Spleen (tissue), 11 donors: ENCODE data around the gene TRIM71. TPM values are rescaled to one million over a fixed set of nuclear protein-coding genes. Genes with fewer than 3 reads are reported as not detected.
"Not testable (repeated sequence)": the region's sequence is repeated elsewhere in the genome, so short reads cannot be mapped to it uniquely, and the experiment has no call there.

Experiments
- DNase-seq: peaks from one replicate; pipeline ENCODE4 v3.0.0-alpha.2; 2020
- H3K27ac ChIP-seq, 8 donors: fragments of 200-600 bp; sonication (generic) in 7 of 8; 1 replicate in 4 of 8; 2 replicates in 4 of 8; pipeline versions ENCODE4 v1.5.0 to v1.8.0; 2016 to 2021; ENCODE audit warnings: inconsistent platforms in 4 of 8, mild to moderate bottlenecking in 4 of 8, moderate library complexity in 1 of 8
- H3K27me3 ChIP-seq, 7 donors: fragments of 200-600 bp; sonication (generic) in 6 of 7; replicated peaks in 1 of 7; 1 replicate in 4 of 7; 2 replicates in 3 of 7; pipeline versions ENCODE4 v1.5.0 to v1.8.0; 2016 to 2021; ENCODE audit warnings: inconsistent platforms in 3 of 7, mild to moderate bottlenecking in 1 of 7
- H3K36me3 ChIP-seq, 6 donors: fragments of 200-600 bp; sonication (generic) in 5 of 6; 1 replicate in 4 of 6; 2 replicates in 2 of 6; pipeline versions ENCODE4 v1.5.0 to v1.8.0; 2016 to 2021; ENCODE audit warnings: inconsistent platforms in 2 of 6
- H3K4me1 ChIP-seq, 6 donors: fragments of 200-600 bp; sonication (generic) in 5 of 6; 1 replicate in 3 of 6; 2 replicates in 3 of 6; pipeline versions ENCODE4 v1.5.0 to v1.8.0; 2016 to 2021; ENCODE audit warnings: inconsistent platforms in 3 of 6
- H3K4me3 ChIP-seq, 8 donors: fragments of 200-600 bp; sonication (generic) in 7 of 8; 1 replicate in 4 of 8; 2 replicates in 4 of 8; pipeline versions ENCODE4 v1.5.0 to v1.8.0; 2016 to 2021; ENCODE audit warnings: inconsistent platforms in 4 of 8, mild to moderate bottlenecking in 4 of 8, moderate library complexity in 2 of 8
- H3K9me3 ChIP-seq, 8 donors: fragments of 200-600 bp; sonication (generic) in 7 of 8; 1 replicate in 4 of 8; 2 replicates in 4 of 8; pipeline versions ENCODE4 v1.5.0 to v1.8.0; 2016 to 2021; ENCODE audit warnings: inconsistent platforms in 4 of 8
- CTCF ChIP-seq, 11 experiments: fragments of 200-600 bp in 7 of 11; fragments of 450-650 bp in 4 of 11; sonication (generic) in 4 of 11; IDR thresholded peaks in 8 of 11; conservative IDR thresholded peaks in 3 of 11; 1 replicate in 7 of 11; 2 replicates in 4 of 11; pipeline versions ENCODE4 v1.4.0 to v1.8.0; 2016 to 2021; ENCODE audit warnings: antibody characterized with exemption in 11 of 11, inconsistent platforms in 4 of 11, mild to moderate bottlenecking in 1 of 11
- POLR2A ChIP-seq, 3 donors: fragments of 450-650 bp; IDR thresholded peaks; one replicate each; pipeline ENCODE4 v1.5.1; 2017; ENCODE audit warnings: antibody characterized with exemption in 3 of 3, mild to moderate bottlenecking in 1 of 3
- POLR2AphosphoS5 ChIP-seq, 3 donors: sonication (generic); formaldehyde crosslinking; IDR thresholded peaks; one replicate each; pipeline ENCODE4 v1.5.1; 2017; ENCODE audit warnings: antibody characterized with exemption in 3 of 3
- WGBS, 5 donors: extraction: QIAGEN DNeasy Blood & Tissue Kit in 3 of 5; methylation state at CpG; one replicate each; pipeline versions ENCODE4 v1.1.5 to v1.1.7; 2013 to 2018; 5-methylcytosine and 5-hydroxymethylcytosine counted together
- intact Hi-C: fragments of 100-400 bp; cut with DNase I; formaldehyde crosslinking; loops from one replicate; pipeline ENCODE4 v1.15.0; 2023; ENCODE audit warnings: low total_unique reads
- polyA plus RNA-seq, 3 donors: library from polyadenylated mRNA; stranded (reverse); fragments of 200-250 nt; gene quantifications; one replicate each; pipeline ENCODE4 v1.2.1, GENCODE V29; 2013
- total RNA-seq, 7 donors: library from RNA; depleted of rRNA in 3 of 7; stranded (reverse); fragments of >200 nt in 3 of 7; fragmentation: NEBNext Ultra II Directional in 4 of 7; extraction: Animal tissue kit (Norgen Biotek cat#: 25700) in 4 of 7; gene quantifications; one replicate each; pipeline versions ENCODE4 v1.1.0 to v1.2.1, GENCODE V29; 2016 to 2021
- donor health status: healthy with polysubstance abuse.
- donor health status: DM: no; HTN: no; CAD: no; lungs with moderate emphysema.
- donor health status: DM: no; HTN: no; CAD: no.
- donor health status: Bipolar disorder and iron deficiency.
- donor health status: healthy.
- donor health status: DM: no; HTN: no; CAD: no.
- donor health status: DM: yes; HTN: yes; CAD: no.

TRIM71 gene
- total and polyA plus RNA-seq, 10 donors = under 0.01 to 0.09 (median 0.03) TPM; not detected in 5

GRCh38 chr3:32897981-32898623, 80.3 kb downstream of the TRIM71 start:
- Histone ChIP-seq H3K4me3 (no peak overlapping the region), H3K27ac (no peak overlapping the region), H3K9me3 (no peaks in the 10 kb centered on the region), H3K4me1 (peaks cover 0 to 9% (median 2%) of the 10 kb centered on the region in 6 donors), H3K36me3 (no peaks in the 10 kb centered on the region), H3K27me3 (peaks cover 0 to 23% (median 0%) of the 10 kb centered on the region in 7 donors)
- no peak for TF ChIP-seq CTCF (IDR thresholded peaks at IDR 0.05 in 8 of 11, conservative IDR thresholded peaks at IDR 0.05 in 3 of 11)
- TF ChIP-seq POLR2A (IDR thresholded peaks at IDR 0.05) = no peak
- no peak for TF ChIP-seq POLR2AphosphoS5 (IDR thresholded peaks at IDR 0.05)
- intact Hi-C loops = no loop called here
- no peak for DNase-seq
- WGBS, 5 donors = 71 to 89% (median 76%) methylated on average over 5 of the region's 5 CpGs

GRCh38 chr3:32899265-32899664, 81.5 kb downstream of the TRIM71 start:
- 83 to 99% (median 96%) methylated on average over 2 of the region's 2 CpGs for WGBS, 5 donors
- no peak for DNase-seq
- peaks cover 0 to 9% (median 2%) of the 10 kb centered on the region in 6 donors for H3K4me1 ChIP-seq
- H3K36me3 ChIP-seq = no peaks in the 10 kb centered on the region
- no peak overlapping the region for H3K4me3 ChIP-seq
- no peak for TF ChIP-seq CTCF (IDR thresholded peaks at IDR 0.05 in 8 of 11, conservative IDR thresholded peaks at IDR 0.05 in 3 of 11)
- TF ChIP-seq POLR2AphosphoS5 (IDR thresholded peaks at IDR 0.05) = no peak
- TF ChIP-seq POLR2A (IDR thresholded peaks at IDR 0.05) = no peak
- peaks cover 0 to 23% (median 0%) of the 10 kb centered on the region in 7 donors for H3K27me3 ChIP-seq
- intact Hi-C loops = no loop called here
- no peak overlapping the region for H3K27ac ChIP-seq
- no peaks in the 10 kb centered on the region for H3K9me3 ChIP-seq

GRCh38 chr3:32901005-32901932, 83.5 kb downstream of the TRIM71 start:
- 54 to 70% (median 58%) methylated on average over 7 of the region's 7 CpGs for WGBS, 5 donors
- H3K36me3 ChIP-seq = no peaks in the 10 kb centered on the region
- H3K4me1 ChIP-seq = peaks cover 0 to 9% (median 2%) of the 10 kb centered on the region in 6 donors
- H3K9me3 ChIP-seq = no peaks in the 10 kb centered on the region
- DNase-seq = no peak
- H3K4me3 ChIP-seq = no peak overlapping the region
- no peak overlapping the region for H3K27ac ChIP-seq
- TF ChIP-seq CTCF (IDR thresholded peaks at IDR 0.05 in 8 of 11, conservative IDR thresholded peaks at IDR 0.05 in 3 of 11) = no peak
- no peak for TF ChIP-seq POLR2AphosphoS5 (IDR thresholded peaks at IDR 0.05)
- TF ChIP-seq POLR2A (IDR thresholded peaks at IDR 0.05) = no peak
- H3K27me3 ChIP-seq = peaks cover 0 to 23% (median 0%) of the 10 kb centered on the region in 7 donors
- intact Hi-C loops = no loop called here

GRCh38 chr3:32902887-32903371, 85.1 kb downstream of the TRIM71 start:
- DNase-seq = peak; percentile 81
- H3K9me3 ChIP-seq, H3K36me3 ChIP-seq, intact Hi-C loops, H3K4me1 ChIP-seq, H3K27ac ChIP-seq: not testable (repeated sequence)
- WGBS, 5 donors = 30 to 54% (median 46%) methylated on average over 4 to 31 of the region's 31 CpGs
- peak overlapping the region; percentile 8 to 60 (median 18) for H3K4me3 ChIP-seq
- peaks cover 0 to 23% (median 0%) of the 10 kb centered on the region in 7 donors for H3K27me3 ChIP-seq
